ENCODE data around the gene IL3. TPM values are rescaled to one million over a fixed set of nuclear protein-coding genes. Genes with fewer than 3 reads are reported as not detected.

The IL3 gene
- polyA plus RNA-seq, 4 donors = not detected

DNA sequence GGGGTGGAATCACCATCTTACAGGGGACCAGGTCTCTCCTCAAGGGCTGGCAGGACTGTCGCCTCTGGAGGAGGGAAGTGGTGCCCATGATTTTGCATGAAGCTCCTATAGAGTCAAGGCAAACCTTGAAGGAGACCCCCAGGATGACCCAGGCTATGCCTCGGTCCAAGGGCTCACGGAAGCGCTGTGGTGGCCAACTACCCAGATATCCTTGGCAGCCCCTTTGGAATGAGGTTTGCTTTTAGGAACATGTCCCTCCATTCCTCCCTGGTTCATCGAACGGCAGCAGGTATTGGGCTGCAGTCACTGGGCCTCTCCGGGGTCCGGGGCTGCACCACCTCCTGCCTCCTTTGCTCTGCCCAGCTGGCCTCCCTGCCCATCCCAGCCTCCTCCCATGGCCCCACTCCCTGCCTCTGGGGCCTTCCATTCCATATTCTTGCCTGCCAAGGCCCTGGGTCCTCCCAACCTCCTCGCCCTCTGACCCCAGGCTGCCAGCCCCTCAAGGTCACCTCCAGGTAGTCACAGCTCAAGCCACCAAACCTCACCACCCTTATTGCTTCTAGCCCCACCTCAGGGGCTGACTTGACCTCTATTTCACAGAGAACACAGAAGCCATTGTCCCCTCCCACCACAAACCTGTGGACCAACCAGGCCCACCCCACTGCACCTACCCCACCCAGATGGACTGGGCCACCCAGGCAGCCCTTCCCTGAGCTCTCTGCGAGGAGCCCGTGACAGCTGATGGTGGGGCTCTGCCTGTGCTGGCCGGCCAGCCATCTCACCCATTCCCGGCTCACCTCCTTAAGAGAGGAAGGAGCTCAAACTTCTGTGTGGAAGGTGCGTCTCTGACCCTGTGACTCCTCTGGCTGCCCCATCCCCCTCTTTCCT lies 3.6 kb upstream of the IL3 start:
- DNase-seq (ENCODE audit: low read depth in 4 of 4, low spot score in 3 of 4) = no peak

DNA sequence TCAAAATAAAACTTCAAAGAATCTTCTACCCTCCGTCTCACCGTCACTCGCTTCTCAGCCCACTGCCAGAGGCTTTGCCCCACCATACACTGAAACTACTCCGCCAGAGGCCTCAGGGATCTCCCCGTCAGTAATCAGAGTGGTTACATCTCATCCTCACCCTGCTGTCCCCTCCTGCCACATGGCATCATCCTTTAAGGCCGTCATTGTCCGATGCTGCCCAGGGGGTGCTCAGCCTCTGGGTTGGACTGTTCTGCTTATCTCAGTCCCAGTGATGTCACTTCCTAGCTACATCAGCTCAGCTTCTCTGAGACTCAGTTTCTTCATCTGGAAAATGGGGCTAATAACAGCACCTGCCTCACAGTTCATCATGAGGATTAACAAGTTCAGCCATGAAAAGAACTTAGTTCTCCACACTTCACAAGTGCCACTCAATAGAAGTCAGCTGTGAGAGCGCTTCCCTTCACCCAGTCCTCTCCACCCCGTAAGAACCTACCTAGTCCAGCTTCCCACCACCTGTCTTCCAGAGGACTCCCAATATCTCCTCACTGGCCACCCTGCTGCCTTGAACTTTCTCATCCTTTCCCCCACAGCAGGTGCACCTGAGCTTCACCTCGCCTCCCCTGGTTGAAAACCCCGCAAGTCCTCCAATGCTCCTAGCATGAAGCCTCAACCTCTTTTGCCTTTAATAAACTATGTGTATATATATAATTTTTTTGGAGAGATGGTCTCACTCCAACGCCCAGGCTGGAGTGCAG lies 2.8 kb upstream of the IL3 start:
- DNase-seq (ENCODE audit: low read depth in 4 of 4, low spot score in 3 of 4) = no peak

GRCh38 chr5:132058646-132059042 lies 1.8 kb upstream of the IL3 start:
- DNase-seq (ENCODE audit: low read depth in 4 of 4, low spot score in 3 of 4) = no peak

GRCh38 chr5:132059043-132059695 lies 1.3 kb upstream of the IL3 start:
- DNase-seq (ENCODE audit: low read depth in 4 of 4, low spot score in 3 of 4) = no peak

GRCh38 chr5:132059696-132060500 lies 557 bp upstream of the IL3 start:
- DNase-seq (ENCODE audit: low read depth in 4 of 4, low spot score in 3 of 4) = no peak

- DNase-seq (ENCODE audit: low read depth in 4 of 4, low spot score in 3 of 4) = peak in 1 of 4 donors; percentile 6
Observed at GRCh38 chr5:132063090-132063911, 2.8 kb downstream of the IL3 start.

GRCh38 chr5:132064140-132064539 lies 3.7 kb downstream of the IL3 start:
- DNase-seq (ENCODE audit: low read depth in 4 of 4, low spot score in 3 of 4) = no peak

- peak in 2 of 4 donors; percentile 22 to 36 for DNase-seq (ENCODE audit: low read depth in 4 of 4, low spot score in 3 of 4)
Observed at GRCh38 chr5:132064738-132065331, 4.4 kb downstream of the IL3 start.

DNA sequence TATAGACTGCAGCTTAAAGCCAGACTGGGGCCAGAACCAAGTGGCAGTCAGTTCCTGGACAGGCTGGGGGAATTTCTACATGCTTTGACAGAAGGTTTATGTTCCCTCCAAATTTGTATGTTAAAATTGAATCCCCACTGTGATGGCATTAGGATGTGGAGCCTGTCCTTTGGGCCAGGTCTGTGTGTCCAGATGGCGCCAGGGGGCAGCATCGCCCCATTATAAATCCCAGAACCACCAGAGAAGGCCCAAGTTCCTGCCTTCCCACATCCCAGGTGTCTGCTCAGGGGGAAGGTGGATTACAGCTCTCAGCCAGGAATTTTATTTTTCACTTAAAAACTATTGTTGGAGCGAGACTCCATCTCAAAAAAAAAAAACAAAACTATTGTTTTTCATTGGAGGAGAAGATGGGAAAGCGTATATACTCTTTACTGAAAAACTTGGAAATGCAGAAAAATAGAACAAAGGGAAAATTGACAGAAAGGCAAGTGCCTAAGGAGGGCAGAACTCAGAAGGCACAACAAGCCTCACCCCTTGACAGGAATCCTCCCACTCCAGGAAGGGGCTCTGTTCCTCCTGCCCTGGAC lies 5.0 kb downstream of the IL3 start:
- DNase-seq (ENCODE audit: low read depth in 4 of 4, low spot score in 3 of 4) = peak in 2 of 4 donors; percentile 12 to 16

DNA sequence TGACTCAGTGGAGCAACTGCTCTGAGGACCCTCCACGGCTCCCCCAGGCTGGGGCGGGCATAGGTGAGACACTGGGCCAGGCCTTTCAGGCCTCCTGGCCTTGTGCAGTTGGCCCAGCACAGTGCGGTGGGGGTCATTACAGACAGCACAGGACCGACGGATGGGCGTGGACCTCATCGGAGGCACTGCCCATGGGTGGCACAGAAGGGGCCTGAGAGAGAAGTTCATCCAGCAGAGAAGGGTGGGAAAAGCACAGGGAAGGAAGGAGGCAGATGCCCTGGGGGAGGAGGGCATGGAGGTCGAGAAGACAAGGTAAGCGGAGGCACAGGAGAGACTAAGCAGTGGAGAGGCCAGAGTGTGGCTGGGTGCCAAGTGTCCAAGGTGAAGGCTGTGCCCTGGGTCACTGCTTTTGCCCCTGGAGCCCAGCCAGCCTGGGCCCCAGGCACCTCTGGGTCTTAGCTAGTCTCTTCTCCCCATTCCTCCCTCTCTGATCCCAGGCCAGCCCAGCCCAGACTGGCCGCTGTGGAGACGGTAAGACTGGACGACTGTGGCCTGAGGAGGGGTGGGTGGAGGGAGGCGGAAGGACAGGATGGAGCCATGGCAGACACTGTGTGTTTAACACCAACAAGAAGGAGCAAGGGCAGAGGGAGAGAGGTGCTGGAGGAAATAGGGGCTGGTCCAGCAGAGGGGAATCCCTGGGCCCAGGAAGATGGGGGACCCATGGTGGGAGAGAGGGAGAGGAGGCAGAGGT lies 5.7 kb downstream of the IL3 start:
- DNase-seq (ENCODE audit: low read depth in 4 of 4, low spot score in 3 of 4) = no peak

DNA sequence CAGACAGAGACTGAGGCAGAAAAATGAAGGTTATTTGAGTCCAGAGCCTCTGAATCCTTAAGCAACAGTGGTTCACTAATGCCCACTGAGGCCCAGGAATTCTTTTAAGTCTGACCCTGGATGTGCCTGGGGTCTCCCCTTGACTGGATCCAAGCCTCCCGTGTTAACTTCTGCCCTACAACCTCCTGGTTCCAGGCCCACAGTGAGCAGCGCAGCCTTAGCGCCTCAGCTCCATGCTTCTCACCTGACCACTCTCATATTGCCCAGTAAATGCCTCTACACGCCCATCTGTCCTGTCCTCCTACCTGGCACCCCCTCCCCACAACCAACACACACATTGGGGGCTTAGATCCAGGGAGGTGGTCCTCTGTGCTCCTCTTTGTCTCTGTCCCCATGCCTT lies 6.4 kb downstream of the IL3 start:
- no peak for DNase-seq (ENCODE audit: low read depth in 4 of 4, low spot score in 3 of 4)

DNA sequence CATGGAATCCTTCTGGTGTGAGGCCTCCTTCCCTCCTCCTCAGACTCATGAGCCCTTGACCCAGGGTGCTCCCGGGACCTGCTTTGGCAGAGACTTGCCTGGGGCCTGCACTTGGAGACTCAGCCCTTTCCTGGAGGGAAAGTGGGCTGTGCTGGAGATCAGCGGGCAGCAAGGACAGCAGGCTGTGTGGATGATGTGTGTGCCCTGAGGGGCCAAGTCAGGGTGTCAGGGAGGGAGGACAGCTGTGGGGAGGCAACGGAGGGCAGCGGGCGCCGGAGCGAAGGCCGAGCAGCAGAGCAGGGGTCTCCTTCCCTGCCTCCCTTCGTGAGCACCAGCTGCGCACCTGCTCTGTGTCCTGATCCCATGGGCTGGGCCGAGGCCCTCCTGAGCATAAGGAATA lies 7.0 kb downstream of the IL3 start:
- no peak for DNase-seq (ENCODE audit: low read depth in 4 of 4, low spot score in 3 of 4)

DNA sequence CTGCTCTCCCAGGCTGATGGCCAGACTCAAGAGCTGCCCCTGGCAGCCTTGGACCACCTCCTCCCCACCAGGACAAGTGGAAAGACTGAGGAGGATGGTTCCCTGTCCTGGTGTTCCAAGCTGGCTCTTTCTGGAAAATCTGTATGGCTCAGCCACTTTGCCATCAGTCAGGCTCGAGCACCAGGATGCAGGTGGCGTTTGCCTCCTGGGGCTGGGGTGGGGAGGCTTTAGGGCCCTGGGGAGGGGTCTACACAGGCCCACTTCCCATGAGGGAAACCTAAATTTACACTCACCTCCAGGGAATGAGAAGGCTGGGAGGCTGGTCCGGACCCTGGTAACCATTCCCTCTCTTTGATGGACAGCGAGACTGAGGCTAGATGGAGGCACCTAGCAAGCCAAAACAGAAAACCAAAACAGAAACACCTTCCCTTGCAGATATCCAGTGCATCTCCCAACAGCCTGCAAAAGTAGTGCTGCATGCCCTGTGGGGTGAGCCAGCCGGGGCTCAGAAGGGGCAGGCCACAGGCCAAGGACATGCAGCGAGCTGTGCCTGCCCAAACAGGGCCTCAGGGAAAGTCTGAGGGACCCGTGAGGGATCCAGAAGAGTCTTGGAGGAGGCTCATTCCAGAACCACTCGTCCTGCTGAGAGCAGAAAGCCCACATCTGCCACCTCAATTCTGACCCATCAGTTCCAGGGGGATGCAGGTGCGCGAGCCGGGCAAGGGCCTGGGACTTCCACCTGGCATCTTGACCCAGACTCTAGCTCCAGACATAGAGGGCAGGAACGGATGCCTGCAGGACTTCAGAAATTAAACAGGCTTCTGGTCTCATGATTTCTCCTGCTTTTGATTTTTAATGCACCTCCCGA lies 7.7 kb downstream of the IL3 start:
- DNase-seq (ENCODE audit: low read depth in 4 of 4, low spot score in 3 of 4) = no peak

DNA sequence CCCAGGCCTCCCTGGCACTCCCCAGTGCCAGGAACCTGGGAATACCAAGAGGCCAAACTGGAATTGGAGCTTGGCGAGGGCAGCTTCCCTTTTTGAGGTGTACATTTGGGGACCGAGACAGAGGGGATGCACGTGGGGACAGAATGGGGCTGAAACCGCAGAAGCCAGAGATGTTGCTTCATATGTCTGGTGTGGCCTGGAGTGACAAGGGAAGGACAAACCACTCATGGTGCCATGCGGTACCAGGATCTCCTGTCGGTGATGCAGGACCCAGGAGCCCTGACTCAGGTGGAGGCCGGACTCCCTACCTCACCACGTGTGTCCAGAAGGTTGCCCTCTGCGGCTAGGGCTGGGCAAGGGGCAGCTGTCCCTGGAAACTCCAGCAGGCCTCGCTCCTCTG lies 9.1 kb downstream of the IL3 start:
- no peak for DNase-seq (ENCODE audit: low read depth in 4 of 4, low spot score in 3 of 4)

DNA sequence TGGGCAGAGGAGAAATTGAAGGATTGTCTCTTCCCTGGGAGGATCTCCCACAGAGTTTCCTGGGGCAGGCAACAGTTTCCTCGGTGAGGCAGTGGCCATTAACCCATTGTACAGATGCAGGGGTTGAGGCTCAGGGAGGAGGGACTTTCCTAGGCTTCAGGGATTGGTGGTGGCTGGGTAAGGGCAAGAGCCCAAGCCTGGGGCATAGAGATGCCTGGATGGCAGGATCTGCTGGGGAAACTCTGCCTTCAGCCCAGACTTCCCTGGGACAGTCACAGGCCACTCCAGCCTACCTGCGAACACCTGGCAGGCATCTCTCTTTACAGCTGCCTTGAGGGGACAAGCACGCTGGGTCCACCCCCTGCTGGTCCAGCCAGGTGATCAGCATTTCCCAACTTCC lies 9.5 kb downstream of the IL3 start:
- DNase-seq (ENCODE audit: low read depth in 4 of 4, low spot score in 3 of 4) = no peak

GRCh38 chr5:132070460-132071337 lies 10.2 kb downstream of the IL3 start:
- no peak for DNase-seq (ENCODE audit: low read depth in 4 of 4, low spot score in 3 of 4)
